Amniotic stem cell (primary cell): Measurements from ENCODE around the gene RER1.
A peak's percentile ranks its signal among the peaks of the same experiment; 100 is the strongest.

Experiments used
- DNase-seq: peaks from one replicate; lab custom pipeline; 2025; lab: John Stamatoyannopoulos, UW

Gene RER1

GRCh38 chr1:2391041-2391930 lies at the start of gene RER1, which contains the start of gene MORN1:
TSS of gene RER1 (plus strand) at chr1:2391841. CDS start at chr1:2395791, 3,950 bp downstream.
TSS of gene MORN1 (minus strand) at chr1:2391554. CDS start at chr1:2391533, 21 bp downstream.
- peak; percentile 97 for DNase-seq

GRCh38 chr1:2342384-2343022 lies 49.1 kb upstream of the RER1 start:
- DNase-seq, result no peak

GRCh38 chr1:2343023-2343935 lies 48.4 kb upstream of the RER1 start:
- DNase-seq, result no peak

GRCh38 chr1:2344121-2344681 lies 47.4 kb upstream of the RER1 start:
- no peak for DNase-seq

- DNase-seq, result no peak
Measured at GRCh38 chr1:2344744-2345296, 46.8 kb upstream of the RER1 start.

GRCh38 chr1:2345297-2346075 lies 46.2 kb upstream of the RER1 start:
- DNase-seq, result no peak

GRCh38 chr1:2346691-2347408 lies 44.8 kb upstream of the RER1 start:
- no peak for DNase-seq

- no peak for DNase-seq
Measured at GRCh38 chr1:2347409-2347785, 44.2 kb upstream of the RER1 start.

- no peak for DNase-seq
Measured at GRCh38 chr1:2347896-2348295, 43.7 kb upstream of the RER1 start.

GRCh38 chr1:2348346-2349325 lies 43.0 kb upstream of the RER1 start:
- no peak for DNase-seq

- DNase-seq, result no peak
Measured at GRCh38 chr1:2349806-2350205, 41.8 kb upstream of the RER1 start.

GRCh38 chr1:2350501-2350900 lies 41.1 kb upstream of the RER1 start:
- DNase-seq, result no peak

GRCh38 chr1:2350911-2351655 lies 40.6 kb upstream of the RER1 start:
- DNase-seq, result no peak

- DNase-seq, result no peak
Measured at GRCh38 chr1:2351723-2352122, 39.9 kb upstream of the RER1 start.

- no peak for DNase-seq
Measured at GRCh38 chr1:2352341-2352896, 39.2 kb upstream of the RER1 start.

- DNase-seq, result no peak
Measured at GRCh38 chr1:2352897-2353550, 38.6 kb upstream of the RER1 start.
